ENCODE measurements around the gene FAM89B. TPM values are rescaled to one million over a fixed set of nuclear protein-coding genes. Genes with fewer than 3 reads are reported as not detected.

The FAM89B gene
- total RNA-seq, 3 donors from 2014 or later = 26.4 to 61.2 (median 28.5) TPM

DNA sequence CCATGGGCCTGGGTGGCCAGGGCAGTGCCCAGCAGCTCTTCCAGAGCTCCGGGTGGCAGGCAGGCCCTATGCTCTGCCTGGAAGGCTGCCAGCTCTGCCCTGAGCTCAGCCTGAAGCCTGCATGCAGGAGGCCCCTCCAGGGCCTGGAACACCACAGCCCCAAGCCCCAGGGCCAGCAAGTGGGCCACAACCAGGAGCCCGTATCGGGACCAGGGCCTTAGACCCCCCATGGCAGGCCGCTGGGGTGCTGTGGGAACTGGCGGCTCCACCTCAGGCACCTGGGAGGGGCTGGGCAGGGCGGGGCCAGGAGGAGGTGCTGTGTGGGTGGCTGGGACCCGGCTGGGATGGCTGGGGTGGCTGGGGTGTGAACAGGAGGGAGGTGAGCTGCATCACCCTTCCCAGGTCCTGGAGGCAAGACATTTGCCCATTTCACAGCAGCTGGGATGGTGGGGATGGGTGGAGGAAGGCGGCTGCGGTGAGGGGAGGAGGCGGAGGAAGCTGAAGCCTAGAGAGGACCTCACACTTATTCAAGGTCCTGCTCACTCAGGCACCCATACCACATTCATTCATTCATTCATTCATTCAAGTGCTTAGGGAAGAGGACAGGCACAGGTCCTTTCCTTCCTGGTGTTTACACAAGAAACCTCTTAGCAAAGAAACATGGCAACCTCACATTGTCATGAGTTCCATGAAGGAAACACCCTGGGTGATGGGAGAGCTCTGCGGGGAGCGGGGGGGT, 23.4 kb downstream of the FAM89B start, which contains the start of gene KCNK7:
KCNK7 (minus strand) TSS at position 258 of the 739 bp plus-strand sequence; CDS start at position 230, 28 bp downstream.
- Histone ChIP-seq H3K9me3 (no peaks in the 10 kb centered on the region), H3K4me3 (no peak within 1 kb of the TSS), H3K4me1 (ENCODE audit: low read depth) (peaks cover 21% of the 10 kb centered on the region), H3K36me3 (ENCODE audit: low read depth) (peaks cover 11% of the 10 kb centered on the region)
- ATAC-seq (peak; percentile 32), DNase-seq (peak in 1 of 3 donors; percentile 63)
- TF ChIP-seq, protein P1, sequence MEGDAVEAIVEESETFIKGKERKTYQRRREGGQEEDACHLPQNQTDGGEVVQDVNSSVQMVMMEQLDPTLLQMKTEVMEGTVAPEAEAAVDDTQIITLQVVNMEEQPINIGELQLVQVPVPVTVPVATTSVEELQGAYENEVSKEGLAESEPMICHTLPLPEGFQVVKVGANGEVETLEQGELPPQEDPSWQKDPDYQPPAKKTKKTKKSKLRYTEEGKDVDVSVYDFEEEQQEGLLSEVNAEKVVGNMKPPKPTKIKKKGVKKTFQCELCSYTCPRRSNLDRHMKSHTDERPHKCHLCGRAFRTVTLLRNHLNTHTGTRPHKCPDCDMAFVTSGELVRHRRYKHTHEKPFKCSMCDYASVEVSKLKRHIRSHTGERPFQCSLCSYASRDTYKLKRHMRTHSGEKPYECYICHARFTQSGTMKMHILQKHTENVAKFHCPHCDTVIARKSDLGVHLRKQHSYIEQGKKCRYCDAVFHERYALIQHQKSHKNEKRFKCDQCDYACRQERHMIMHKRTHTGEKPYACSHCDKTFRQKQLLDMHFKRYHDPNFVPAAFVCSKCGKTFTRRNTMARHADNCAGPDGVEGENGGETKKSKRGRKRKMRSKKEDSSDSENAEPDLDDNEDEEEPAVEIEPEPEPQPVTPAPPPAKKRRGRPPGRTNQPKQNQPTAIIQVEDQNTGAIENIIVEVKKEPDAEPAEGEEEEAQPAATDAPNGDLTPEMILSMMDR (IDR thresholded peaks at IDR 0.05) = no peak
- intact Hi-C loops (cut with DNase I, micrococcal nuclease) = loop anchor here in 1 of 2 donors (10.0 kb wide), 1 partner anchor 61 kb away; no protein-coding TSS in a partner anchor

DNA sequence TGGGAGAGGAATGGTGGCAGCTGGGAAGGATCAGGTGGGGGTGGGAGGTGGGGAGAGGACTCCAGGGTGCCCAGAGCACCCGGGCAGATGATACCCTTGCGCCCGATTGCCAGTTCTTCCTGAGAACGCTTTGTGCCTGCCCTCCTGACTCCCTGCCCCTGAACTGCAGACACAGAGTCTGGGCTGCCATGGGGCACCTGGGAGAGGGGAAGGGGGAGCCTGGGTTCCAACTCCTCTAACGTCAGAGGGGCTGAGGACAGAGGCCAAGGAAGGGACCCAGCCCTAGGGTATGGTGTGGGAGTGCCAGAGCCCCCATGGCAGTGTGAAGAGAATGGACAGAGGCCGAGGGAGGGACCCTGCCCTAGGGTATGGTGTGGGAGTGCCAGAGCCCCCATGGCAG, 24.2 kb downstream of the FAM89B start:
- Histone ChIP-seq H3K36me3 (ENCODE audit: low read depth) (peaks cover 11% of the 10 kb centered on the region), H3K9me3 (no peaks in the 10 kb centered on the region), H3K4me1 (ENCODE audit: low read depth) (peaks cover 20% of the 10 kb centered on the region), H3K4me3 (no peak overlapping the region)
- TF ChIP-seq, protein P1 (IDR thresholded peaks at IDR 0.05) = no peak
- DNase-seq (no peak), ATAC-seq (no peak)
- intact Hi-C loops (cut with DNase I, micrococcal nuclease) = loop anchor here in 1 of 2 donors (10.0 kb wide), 1 partner anchor 62 kb away; no protein-coding TSS in a partner anchor

DNA sequence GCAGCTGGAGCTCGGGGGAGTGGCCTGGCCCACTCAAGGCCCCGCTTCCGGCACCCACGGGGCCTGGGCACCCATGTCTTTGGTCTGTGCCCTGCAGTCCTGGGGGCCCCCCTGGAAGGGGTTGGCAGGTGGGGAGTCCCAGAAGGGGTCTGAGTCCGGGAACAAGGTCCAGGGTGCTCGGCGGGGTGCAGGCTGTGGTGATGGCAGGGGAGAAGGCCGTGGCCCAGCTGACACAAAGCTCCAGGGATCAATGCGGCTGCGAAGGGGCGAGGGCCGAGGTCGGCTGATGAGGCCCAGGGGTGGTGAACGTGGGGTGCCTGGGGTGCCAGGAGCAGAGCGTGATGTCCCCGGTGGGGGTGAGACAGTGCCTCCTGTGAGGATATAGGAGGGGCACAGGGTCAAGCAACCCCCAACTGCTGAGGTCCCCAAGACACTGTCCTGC, 25.9 kb downstream of the FAM89B start:
- intact Hi-C loops (cut with DNase I, micrococcal nuclease) = loop anchor here in 1 of 2 donors (10.0 kb wide), 1 partner anchor 63 kb away; no protein-coding TSS in a partner anchor
- DNase-seq (no peak), ATAC-seq (no peak)
- Histone ChIP-seq H3K9me3 (no peaks in the 10 kb centered on the region), H3K36me3 (ENCODE audit: low read depth) (peaks cover 11% of the 10 kb centered on the region), H3K4me3 (no peak overlapping the region), H3K4me1 (ENCODE audit: low read depth) (peaks cover 12% of the 10 kb centered on the region)
- TF ChIP-seq, protein P1 (IDR thresholded peaks at IDR 0.05) = no peak

DNA sequence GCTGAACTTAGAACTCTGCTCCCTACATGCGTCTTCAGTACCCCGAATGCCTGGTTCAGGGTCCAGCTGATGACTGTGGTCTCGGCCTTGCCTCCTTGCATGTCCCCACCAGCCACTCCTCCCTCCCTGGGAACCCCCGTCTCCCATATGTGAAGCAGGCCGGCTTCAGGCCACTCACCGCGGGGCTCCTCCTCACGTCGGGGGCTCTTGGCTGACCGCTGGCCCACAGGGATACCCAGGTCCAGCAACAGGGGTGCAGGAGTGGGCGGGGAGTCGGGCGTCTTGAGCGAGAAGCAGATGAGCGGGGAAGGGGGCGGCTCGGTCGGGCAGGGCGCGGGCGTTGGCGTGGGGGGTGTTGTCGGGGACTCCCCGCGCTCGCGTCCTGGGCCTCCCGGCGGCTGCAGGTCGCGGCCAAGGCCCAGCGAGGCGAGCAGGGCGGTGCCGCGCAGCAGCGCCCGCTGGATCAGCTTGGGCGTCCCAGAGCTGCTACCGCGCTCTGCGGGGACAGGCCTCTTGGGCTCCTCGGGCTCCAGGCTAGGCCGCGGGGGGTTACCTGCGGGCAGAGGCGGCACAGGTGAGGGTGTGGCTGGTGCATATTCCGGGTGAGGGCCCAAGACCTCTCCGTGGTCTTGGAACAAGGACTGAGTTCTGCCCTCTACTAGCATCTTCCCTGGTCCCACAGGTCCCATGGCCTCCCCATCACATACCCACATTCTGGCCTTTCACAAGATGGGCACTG, 27.0 kb downstream of the FAM89B start:
- intact Hi-C loops (cut with DNase I, micrococcal nuclease) = loop anchor here in 1 of 2 donors (10.0 kb wide), 1 partner anchor 65 kb away; no protein-coding TSS in a partner anchor
- DNase-seq (no peak), ATAC-seq (no peak)
- no peaks in the 10 kb centered on the region for H3K9me3 ChIP-seq
- H3K4me1 ChIP-seq (ENCODE audit: low read depth) = peaks cover 12% of the 10 kb centered on the region
- H3K4me3 ChIP-seq = no peak overlapping the region
- peaks cover 11% of the 10 kb centered on the region for H3K36me3 ChIP-seq (ENCODE audit: low read depth)
- TF ChIP-seq, protein P1 (IDR thresholded peaks at IDR 0.05) = no peak

DNA sequence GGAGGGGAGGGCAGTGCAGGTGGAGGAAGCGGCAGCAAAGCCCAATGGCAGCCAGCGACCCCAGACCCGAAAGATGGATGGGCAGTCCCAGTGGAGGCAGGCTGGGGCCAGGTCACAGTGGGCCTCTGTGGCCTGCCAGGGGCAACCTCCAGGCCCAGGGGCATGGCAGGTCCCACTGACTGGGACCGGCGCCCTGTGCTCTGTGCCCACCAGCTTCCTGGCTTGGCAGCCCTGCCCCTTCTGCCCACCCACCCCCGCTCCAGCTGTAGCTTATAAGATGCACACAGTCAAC, 27.6 kb downstream of the FAM89B start:
- Histone ChIP-seq H3K9me3 (no peaks in the 10 kb centered on the region), H3K4me3 (no peak overlapping the region), H3K36me3 (ENCODE audit: low read depth) (peaks cover 11% of the 10 kb centered on the region), H3K4me1 (ENCODE audit: low read depth) (peaks cover 11% of the 10 kb centered on the region)
- ATAC-seq = no peak
- TF ChIP-seq, protein P1 (IDR thresholded peaks at IDR 0.05) = no peak
- DNase-seq = no peak
- intact Hi-C loops (cut with DNase I, micrococcal nuclease) = loop anchor here in 1 of 2 donors (10.0 kb wide), 1 partner anchor 65 kb away; no protein-coding TSS in a partner anchor

All from mucosa of descending colon (tissue), 3 donors.